Neural crest cell (in vitro differentiated cells): Measurements from ENCODE around the gene ZNF438. TPM values are rescaled to one million over a fixed set of nuclear protein-coding genes. Genes with fewer than 3 reads are reported as not detected.

ENCODE experiments used
- DNase-seq: peaks from one replicate; pipeline ENCODE4 v3.0.0; 2021; ENCODE audit warnings: low read depth, mixed read lengths, low spot score
- H3K27ac Mint-ChIP-seq: one replicate; pipeline ENCODE4 v1.8.0; 2021; ENCODE audit warnings: mild to moderate bottlenecking, mixed read lengths; ENCODE audit not compliant: unreplicated experiment
- H3K27me3 Mint-ChIP-seq: 2 replicates; pipeline ENCODE4 v1.8.0; 2021; ENCODE audit warnings: low read depth, mild to moderate bottlenecking, mixed read lengths
- H3K36me3 Mint-ChIP-seq: 2 replicates; pipeline ENCODE4 v1.8.0; 2021; ENCODE audit warnings: low read depth, mild to moderate bottlenecking, mixed read lengths
- H3K4me1 Mint-ChIP-seq: 2 replicates; pipeline ENCODE4 v1.8.0; 2021; ENCODE audit warnings: mixed read lengths
- H3K4me3 Mint-ChIP-seq: one replicate; pipeline ENCODE4 v1.8.0; 2021; ENCODE audit warnings: mild to moderate bottlenecking, mixed read lengths
- H3K9me3 Mint-ChIP-seq: 2 replicates; pipeline ENCODE4 v1.8.0; 2021; ENCODE audit warnings: mixed read lengths
- CTCF ChIP-seq: fragments of 200-600 bp; sonication (generic); conservative IDR thresholded peaks from 2 replicates; pipeline ENCODE4 v1.5.0; 2021; ENCODE audit warnings: antibody characterized with exemption, mild to moderate bottlenecking
- total RNA-seq: library from RNA; stranded (reverse); gene quantifications from 2 replicates; pipeline ENCODE4 v1.2.1, GENCODE V29; 2021

Gene ZNF438
- total RNA-seq, 1 donor from 2014 or later, result 3.5 TPM

GRCh38 chr10:31070025-31070424 is 38.4 kb upstream of the ZNF438 start:
- TF ChIP-seq CTCF, result no peak
- Mint-ChIP-seq H3K4me1 (no peaks in the 10 kb centered on the region), H3K36me3 (no peaks in the 10 kb centered on the region), H3K4me3 (no peak overlapping the region), H3K9me3 (no peaks in the 10 kb centered on the region), H3K27ac (no peak overlapping the region), H3K27me3 (no peaks in the 10 kb centered on the region)
- no peak for DNase-seq

GRCh38 chr10:31069411-31069810 is 37.7 kb upstream of the ZNF438 start:
- TF ChIP-seq CTCF, result no peak
- Mint-ChIP-seq H3K27me3 (no peaks in the 10 kb centered on the region), H3K4me1 (no peaks in the 10 kb centered on the region), H3K4me3 (no peak overlapping the region), H3K27ac (no peak overlapping the region), H3K36me3 (no peaks in the 10 kb centered on the region), H3K9me3 (no peaks in the 10 kb centered on the region)
- DNase-seq, result no peak

GRCh38 chr10:31064348-31064747 is 32.7 kb upstream of the ZNF438 start:
- Mint-ChIP-seq H3K4me3 (no peak overlapping the region), H3K27ac (no peak overlapping the region), H3K27me3 (no peaks in the 10 kb centered on the region), H3K4me1 (no peaks in the 10 kb centered on the region), H3K9me3 (peaks cover 3% of the 10 kb centered on the region), H3K36me3 (no peaks in the 10 kb centered on the region)
- no peak for DNase-seq
- TF ChIP-seq CTCF, result no peak

- no peak overlapping the region for H3K27ac Mint-ChIP-seq
- no peaks in the 10 kb centered on the region for H3K36me3 Mint-ChIP-seq
- H3K9me3 Mint-ChIP-seq, result peaks cover 3% of the 10 kb centered on the region
- no peak for DNase-seq
- no peak overlapping the region for H3K4me3 Mint-ChIP-seq
- no peaks in the 10 kb centered on the region for H3K4me1 Mint-ChIP-seq
- H3K27me3 Mint-ChIP-seq, result no peaks in the 10 kb centered on the region
- no peak for TF ChIP-seq CTCF
Observed at GRCh38 chr10:31063841-31064240, 32.2 kb upstream of the ZNF438 start.

- H3K9me3 Mint-ChIP-seq, result peaks cover 3% of the 10 kb centered on the region
- H3K36me3 Mint-ChIP-seq, result no peaks in the 10 kb centered on the region
- no peak for TF ChIP-seq CTCF
- H3K27ac Mint-ChIP-seq, result no peak overlapping the region
- H3K4me3 Mint-ChIP-seq, result no peak overlapping the region
- H3K27me3 Mint-ChIP-seq, result no peaks in the 10 kb centered on the region
- DNase-seq, result no peak
- no peaks in the 10 kb centered on the region for H3K4me1 Mint-ChIP-seq
Observed at GRCh38 chr10:31062856-31063255, 31.2 kb upstream of the ZNF438 start.

- no peak for TF ChIP-seq CTCF
- H3K27ac Mint-ChIP-seq, result peak overlapping the region; percentile 50
- H3K4me1 Mint-ChIP-seq, result no peaks in the 10 kb centered on the region
- H3K36me3 Mint-ChIP-seq, result peaks cover under 1% of the 10 kb centered on the region
- no peaks in the 10 kb centered on the region for H3K27me3 Mint-ChIP-seq
- no peak for DNase-seq
- H3K4me3 Mint-ChIP-seq, result no peak overlapping the region
- H3K9me3 Mint-ChIP-seq, result peaks cover 3% of the 10 kb centered on the region
Observed at GRCh38 chr10:31061941-31062340, 30.3 kb upstream of the ZNF438 start.
